ENCODE data around the gene PUM2.

- TF ChIP-seq POLR2A (IDR thresholded peaks at IDR 0.05; ENCODE audit: low read length) (no peak), GATA1 (IDR thresholded peaks at IDR 0.05; ENCODE audit: low read depth, low read length) (no peak)
These were observed 16.1 kb upstream of the PUM2 start for GRCh38 chr2:20366672-20367116.

Measured in erythroblast (primary cell).